Measurements from ENCODE around the gene RICTOR.
"Not testable (repeated sequence)": the region's sequence is repeated elsewhere in the genome, so short reads cannot be mapped to it uniquely, and the experiment has no call there.

RICTOR gene

GRCh38 chr5:39062530-39062929 lies 11.7 kb downstream of the RICTOR start:
- DNase-seq (ENCODE audit: low read depth), result no peak
- H3K4me3 ChIP-seq (ENCODE audit: low read depth, low read length), result no peak overlapping the region

- H3K4me3 ChIP-seq (ENCODE audit: low read depth, low read length), result no peak overlapping the region
- DNase-seq (ENCODE audit: low read depth), result no peak
Measured at GRCh38 chr5:39062104-39062503, 12.1 kb downstream of the RICTOR start.

DNA sequence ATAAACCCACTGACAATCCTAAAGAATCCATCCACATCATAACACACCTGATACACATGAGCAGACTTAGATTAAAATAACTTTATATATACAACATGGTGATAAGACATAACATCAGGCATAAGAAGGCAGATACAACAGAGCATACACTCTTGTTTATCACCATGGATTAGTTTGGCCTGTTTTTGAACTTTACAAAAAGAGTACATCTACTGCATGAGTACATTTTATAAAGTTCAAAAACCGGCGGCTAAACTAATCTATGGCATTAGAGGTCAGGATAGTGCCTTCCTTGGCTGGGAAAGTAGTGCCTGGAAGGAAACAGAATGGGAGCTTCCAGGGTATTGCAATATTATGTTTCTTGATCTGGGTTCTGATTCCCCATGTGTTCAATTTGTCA lies 15.1 kb downstream of the RICTOR start:
- H3K4me3 ChIP-seq (ENCODE audit: low read depth, low read length), result no peak overlapping the region
- no peak for DNase-seq (ENCODE audit: low read depth)

DNA sequence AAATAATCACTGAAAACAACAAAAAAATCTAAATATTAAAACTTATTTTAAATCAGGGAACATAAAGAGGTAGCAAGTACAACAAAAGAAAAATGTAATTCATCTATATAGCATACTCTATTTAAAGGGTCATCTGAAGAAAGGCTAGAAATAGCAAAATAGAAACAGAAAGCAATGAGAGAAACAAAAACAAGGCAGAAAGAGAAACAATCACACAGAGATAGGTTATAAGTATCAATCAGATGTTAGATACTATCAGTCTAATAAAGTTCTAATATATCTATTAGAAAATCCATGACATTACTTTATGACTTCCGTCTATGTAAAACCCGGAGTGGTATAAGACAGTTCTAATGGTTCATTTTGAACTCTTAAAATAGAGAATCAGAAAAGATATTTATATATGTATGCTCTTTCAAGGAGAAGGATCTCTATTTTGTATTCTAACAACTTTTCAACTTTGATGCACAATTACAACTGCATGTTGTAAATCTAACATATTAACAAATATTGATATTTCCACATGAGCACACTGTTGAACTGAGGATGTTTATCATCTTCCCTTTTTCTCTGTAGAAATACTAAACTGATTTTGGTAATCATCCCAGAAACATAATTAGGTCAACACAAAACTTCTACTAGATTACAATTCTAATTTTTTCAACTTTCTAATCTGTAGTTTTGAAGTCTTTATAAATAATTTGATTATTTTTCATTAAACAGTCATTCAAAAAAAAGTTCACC lies 15.8 kb downstream of the RICTOR start:
- DNase-seq (ENCODE audit: low read depth), result no peak
- peak overlapping the region; percentile 4 for H3K4me3 ChIP-seq (ENCODE audit: low read depth, low read length)

DNA sequence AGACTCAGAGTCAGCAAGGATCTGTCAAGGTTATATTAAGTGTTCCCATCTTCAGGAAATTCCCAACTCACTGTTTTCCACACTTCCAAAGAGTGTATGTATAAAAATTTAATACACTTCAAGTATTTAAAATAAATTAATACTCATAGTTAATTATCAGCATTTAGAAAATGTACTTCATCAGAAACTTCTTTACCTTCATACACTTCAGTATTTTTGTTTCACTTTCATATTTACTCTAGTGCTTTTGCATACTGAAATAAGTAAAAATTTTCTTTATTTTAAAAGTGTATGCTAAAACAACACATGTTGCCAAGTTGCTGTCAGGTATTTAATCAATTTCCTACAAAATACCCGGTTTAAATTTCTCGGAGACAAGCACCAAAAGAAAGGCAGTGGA lies 16.5 kb downstream of the RICTOR start:
- no peak for DNase-seq (ENCODE audit: low read depth)
- H3K4me3 ChIP-seq (ENCODE audit: low read depth, low read length), result peak overlapping the region; percentile 4

- no peak for DNase-seq (ENCODE audit: low read depth)
- no peak overlapping the region for H3K4me3 ChIP-seq (ENCODE audit: low read depth, low read length)
Measured at GRCh38 chr5:39055768-39056398, 18.3 kb downstream of the RICTOR start.

DNA sequence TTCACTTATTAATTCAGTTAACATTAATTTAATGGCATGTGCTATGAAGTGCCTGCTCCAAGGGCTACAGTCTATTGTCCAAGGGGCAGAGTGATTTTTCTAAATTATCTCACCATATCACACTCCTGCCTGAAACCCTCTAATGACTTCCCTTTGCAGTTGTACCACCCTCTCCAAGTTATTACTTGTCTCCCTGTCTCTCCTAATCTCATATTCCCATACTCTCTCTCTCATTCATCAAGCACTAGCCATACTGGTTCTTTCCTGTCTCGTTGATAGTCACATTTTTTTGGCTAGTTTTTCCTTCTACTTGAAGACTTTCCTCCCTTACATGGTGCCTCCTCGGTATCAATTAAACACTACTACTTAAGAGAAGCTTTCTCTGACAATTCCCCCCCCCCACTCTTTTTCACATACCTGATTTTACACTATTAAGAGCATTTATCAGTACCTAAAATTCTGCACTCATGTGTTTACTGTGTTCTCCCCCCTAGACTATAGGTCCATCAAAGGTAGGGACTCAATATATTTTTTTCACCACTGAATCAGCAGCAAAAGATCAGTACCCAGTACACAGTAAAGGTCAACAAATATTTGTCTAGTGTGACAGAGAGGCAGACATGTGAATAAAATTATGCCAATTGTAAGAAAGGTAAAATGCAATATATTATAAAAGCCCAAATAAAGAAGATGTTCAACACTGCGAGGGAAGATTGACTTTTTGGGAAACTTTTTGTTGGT lies 19.0 kb downstream of the RICTOR start:
- no peak overlapping the region for H3K4me3 ChIP-seq (ENCODE audit: low read depth, low read length)

DNA sequence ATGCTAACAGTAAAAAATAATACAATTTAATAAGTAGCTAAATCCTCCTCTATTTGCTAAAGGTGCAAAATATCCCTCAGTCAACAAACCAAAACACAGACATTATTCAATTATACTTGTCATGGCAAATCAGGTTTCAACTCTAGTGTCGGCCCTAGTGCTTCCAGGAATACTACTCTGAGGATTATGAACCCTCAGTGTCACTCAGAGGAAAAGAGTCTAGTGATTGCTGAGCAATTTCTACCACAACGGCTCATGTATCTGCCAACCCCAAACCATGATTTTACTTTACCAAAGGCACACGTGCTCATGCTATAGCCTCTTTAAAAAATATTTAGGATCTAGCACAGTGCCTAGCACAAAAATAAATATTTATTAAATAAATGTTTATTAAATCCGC lies 21.0 kb downstream of the RICTOR start:
- DNase-seq (ENCODE audit: low read depth), result no peak
- H3K4me3 ChIP-seq (ENCODE audit: low read depth, low read length), result no peak overlapping the region

More for the DNA sequence above, 19.0 kb downstream of the RICTOR start:
- DNase-seq (ENCODE audit: low read depth), result no peak

- H3K4me3 ChIP-seq (ENCODE audit: low read depth, low read length), result no peak overlapping the region
- DNase-seq (ENCODE audit: low read depth), result no peak
Measured at GRCh38 chr5:39052141-39052540, 22.1 kb downstream of the RICTOR start.

DNA sequence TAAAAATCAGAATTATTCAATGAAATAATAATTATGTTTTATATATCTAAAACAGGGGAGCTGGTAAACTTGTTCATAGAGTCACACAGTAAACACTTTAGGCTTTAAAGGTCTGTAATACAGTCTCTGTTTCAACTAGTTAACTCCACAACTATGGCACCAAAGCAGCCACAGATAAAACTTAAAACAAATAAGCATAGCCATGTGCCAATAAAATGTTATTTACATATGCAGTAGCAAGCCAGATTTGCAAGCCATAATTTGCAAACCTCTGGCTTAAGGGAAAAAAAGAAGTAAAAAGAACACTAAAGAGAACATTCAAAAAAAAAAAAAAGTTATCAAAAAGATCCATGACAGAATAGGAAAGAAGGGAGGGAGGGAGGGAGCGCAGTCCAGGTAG lies 24.9 kb downstream of the RICTOR start:
- DNase-seq (ENCODE audit: low read depth), result no peak
- H3K4me3 ChIP-seq (ENCODE audit: low read depth, low read length), result no peak overlapping the region

DNA sequence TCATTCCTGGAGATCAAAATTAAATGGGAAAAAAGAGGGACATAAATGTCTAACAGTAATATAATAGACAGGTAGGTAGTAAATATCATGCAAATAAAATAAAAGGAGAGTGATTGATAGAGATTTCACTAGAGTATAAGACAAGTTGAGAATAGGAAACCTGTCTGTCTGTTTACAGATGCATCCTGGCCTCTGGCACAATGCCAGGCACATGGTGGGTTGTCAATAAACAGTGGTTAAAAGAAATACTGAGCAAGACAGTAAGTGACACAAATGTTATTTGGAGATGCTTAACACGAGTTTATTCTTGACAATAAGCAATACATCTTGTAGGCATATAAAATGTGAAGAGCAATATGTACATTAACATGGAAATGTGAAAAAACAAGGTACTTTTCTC lies 33.3 kb downstream of the RICTOR start:
- no peak overlapping the region for H3K4me3 ChIP-seq (ENCODE audit: low read depth, low read length)
- DNase-seq (ENCODE audit: low read depth), result no peak

GRCh38 chr5:39034493-39034892 lies 39.7 kb downstream of the RICTOR start:
- not testable (repeated sequence) for H3K4me3 ChIP-seq (ENCODE audit: low read depth, low read length); DNase-seq (ENCODE audit: low read depth)

GRCh38 chr5:39031041-39031440 lies 43.2 kb downstream of the RICTOR start:
- no peak overlapping the region for H3K4me3 ChIP-seq (ENCODE audit: low read depth, low read length)
- no peak for DNase-seq (ENCODE audit: low read depth)

GRCh38 chr5:39025456-39025855 lies 48.7 kb downstream of the RICTOR start:
- no peak overlapping the region for H3K4me3 ChIP-seq (ENCODE audit: low read depth, low read length)
- DNase-seq (ENCODE audit: low read depth), result no peak

DNA sequence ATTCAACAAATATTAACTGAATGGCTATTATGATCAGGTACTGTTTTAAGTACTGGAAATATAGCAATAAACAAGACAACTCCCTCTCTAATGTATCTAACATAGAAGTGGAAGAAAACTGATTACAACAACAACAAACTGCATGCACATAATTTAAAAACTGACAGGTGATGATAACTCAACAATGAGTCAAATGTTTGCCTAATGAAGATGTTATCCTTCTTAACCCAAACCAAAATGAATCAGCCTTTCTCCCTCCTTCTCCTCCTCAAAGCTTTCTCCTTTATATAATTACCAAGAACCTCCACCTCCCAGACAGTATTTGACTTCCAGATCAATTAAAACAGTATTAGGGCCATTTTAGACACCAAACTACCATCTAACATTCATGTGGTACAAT lies 49.3 kb downstream of the RICTOR start:
- no peak overlapping the region for H3K4me3 ChIP-seq (ENCODE audit: low read depth, low read length)
- no peak for DNase-seq (ENCODE audit: low read depth)

DNA sequence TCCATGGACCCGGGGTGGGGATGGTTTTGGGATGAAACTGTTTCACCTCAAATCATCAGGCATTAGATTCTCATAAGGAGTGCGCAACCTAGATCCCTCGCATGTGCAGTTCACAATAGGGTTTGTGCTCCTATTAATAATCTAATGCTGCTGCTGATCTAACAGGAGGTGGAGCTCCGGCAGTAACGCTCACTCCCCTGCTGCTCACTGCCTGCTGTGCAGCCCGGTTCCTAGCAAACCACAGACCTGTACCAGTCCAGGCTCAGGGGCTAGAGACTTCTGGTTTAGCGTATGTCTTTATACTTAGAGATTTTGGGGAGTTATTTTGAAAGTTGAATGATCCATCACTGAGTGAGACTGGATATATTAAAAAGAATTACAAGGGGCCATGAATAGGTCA lies 50.2 kb downstream of the RICTOR start:
- DNase-seq (ENCODE audit: low read depth), result no peak
- no peak overlapping the region for H3K4me3 ChIP-seq (ENCODE audit: low read depth, low read length)

GRCh38 chr5:39023121-39023520 lies 51.1 kb downstream of the RICTOR start:
- H3K4me3 ChIP-seq (ENCODE audit: low read depth, low read length), result no peak overlapping the region
- DNase-seq (ENCODE audit: low read depth), result no peak

GRCh38 chr5:39022151-39022550 lies 52.0 kb downstream of the RICTOR start:
- no peak for DNase-seq (ENCODE audit: low read depth)
- H3K4me3 ChIP-seq (ENCODE audit: low read depth, low read length), result no peak overlapping the region

- DNase-seq (ENCODE audit: low read depth), result no peak
- H3K4me3 ChIP-seq (ENCODE audit: low read depth, low read length), result no peak overlapping the region
Measured at GRCh38 chr5:39021413-39021812, 52.8 kb downstream of the RICTOR start.

- no peak overlapping the region for H3K4me3 ChIP-seq (ENCODE audit: low read depth, low read length)
- DNase-seq (ENCODE audit: low read depth), result no peak
Measured at GRCh38 chr5:39020458-39020857, 53.7 kb downstream of the RICTOR start.

- no peak overlapping the region for H3K4me3 ChIP-seq (ENCODE audit: low read depth, low read length)
- no peak for DNase-seq (ENCODE audit: low read depth)
Measured at GRCh38 chr5:39019254-39019653, 54.9 kb downstream of the RICTOR start.

All from skeletal muscle cell (primary cell).